HG03354 (cell line): Measurements from ENCODE around the gene METTL25.

Source experiments
- ATAC-seq: cut with Tn5 transposase; IDR thresholded peaks from one replicate; pipeline ENCODE4 v1.9.1; 2021; ENCODE audit warnings: mild to moderate bottlenecking; ENCODE audit not compliant: unreplicated experiment, poor library complexity, severe bottlenecking

The METTL25 gene

GRCh38 chr12:82456633-82457032, 98.3 kb downstream of the METTL25 start:
- ATAC-seq, result no peak

DNA sequence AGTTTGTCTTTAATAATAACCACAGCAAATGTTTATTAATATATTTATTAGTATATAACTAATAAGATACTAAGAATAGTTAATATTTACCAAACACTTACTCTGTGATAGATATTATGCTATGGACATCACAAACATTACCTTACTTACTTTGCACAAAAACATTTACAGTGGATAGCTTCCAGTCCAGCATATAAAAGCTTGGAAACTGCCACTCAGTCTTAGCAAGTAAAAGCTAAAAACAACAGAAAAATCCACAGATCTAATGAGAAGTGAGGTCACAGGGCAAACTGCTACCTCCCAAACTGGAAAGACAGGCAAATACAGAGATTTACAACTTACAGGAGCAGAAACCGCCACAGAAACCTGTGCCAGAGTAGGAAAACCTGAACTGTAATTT, 99.8 kb downstream of the METTL25 start:
- ATAC-seq, result no peak

- no peak for ATAC-seq
Measured at GRCh38 chr12:82461393-82461792, 103.1 kb downstream of the METTL25 start.

DNA sequence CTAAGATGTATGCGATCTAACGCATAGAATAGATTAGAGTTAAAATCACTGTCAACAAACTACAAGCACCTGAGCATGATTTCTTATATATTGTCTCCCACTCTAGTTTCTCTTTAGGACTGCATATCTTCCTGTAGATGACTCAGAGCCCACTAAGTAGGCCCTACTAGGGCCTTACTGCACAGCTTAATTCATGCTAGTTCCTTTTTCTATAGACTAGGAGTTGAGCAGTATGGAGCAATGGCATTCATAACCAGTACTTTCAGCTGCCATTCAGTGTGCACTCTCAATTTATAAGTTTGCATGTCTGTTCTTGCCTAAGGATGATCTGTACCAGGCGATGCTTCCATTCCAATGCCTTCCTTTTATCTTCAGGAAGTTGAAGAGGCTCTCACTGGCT, 103.5 kb downstream of the METTL25 start:
- ATAC-seq, result no peak

DNA sequence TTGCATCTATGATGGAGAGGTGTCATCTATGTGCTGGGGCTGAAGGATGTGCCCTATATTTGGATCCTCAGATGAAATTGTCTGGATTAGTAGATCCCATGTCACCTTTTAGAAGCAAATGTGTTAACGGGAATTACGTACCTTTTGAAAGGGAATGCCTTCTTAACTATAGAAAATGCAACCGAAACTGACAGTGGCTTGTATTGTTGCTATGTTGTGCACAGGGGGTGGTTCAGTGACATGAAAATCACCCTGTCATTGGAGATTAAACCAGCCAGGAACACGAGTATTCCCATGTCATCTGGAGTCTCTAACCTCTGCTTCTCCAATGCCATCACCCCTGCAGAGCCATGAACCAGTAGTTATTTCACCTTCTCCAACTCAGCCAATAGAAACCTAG, 110.2 kb downstream of the METTL25 start:
- ATAC-seq, result no peak

- ATAC-seq, result no peak
Measured at GRCh38 chr12:82470906-82471512, 112.7 kb downstream of the METTL25 start.

DNA sequence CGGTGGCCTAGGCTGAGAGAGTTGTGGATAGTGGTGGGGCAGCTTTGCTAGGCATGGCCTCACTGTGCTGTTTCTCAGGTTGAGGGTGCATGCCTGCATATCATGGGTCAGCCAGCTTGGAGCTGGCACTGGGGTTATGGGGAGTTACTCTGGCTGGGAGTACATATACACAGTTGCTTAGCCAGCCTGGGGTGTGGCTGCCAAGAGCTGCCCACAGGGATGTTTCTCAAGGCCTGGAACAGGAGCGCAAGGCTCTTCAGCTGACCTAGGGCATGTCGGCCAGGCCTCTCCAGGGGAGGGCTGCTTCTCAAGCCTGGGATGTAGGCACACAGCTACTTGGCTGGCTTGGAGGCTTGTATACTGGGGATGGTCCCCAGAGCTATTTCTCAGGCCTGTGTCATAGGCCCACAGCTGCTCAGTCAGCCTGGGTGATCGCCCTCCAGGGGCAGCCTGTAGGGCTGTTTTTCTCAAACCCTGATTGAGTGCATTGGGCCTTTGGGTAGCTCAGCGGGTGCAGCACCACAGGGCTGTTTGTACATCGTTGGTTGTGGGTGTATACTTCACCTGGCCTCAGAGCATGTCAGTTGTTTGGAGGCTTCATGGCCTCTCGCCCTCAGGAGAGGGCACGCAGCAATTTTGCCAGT, 114.9 kb downstream of the METTL25 start:
- ATAC-seq, result no peak

DNA sequence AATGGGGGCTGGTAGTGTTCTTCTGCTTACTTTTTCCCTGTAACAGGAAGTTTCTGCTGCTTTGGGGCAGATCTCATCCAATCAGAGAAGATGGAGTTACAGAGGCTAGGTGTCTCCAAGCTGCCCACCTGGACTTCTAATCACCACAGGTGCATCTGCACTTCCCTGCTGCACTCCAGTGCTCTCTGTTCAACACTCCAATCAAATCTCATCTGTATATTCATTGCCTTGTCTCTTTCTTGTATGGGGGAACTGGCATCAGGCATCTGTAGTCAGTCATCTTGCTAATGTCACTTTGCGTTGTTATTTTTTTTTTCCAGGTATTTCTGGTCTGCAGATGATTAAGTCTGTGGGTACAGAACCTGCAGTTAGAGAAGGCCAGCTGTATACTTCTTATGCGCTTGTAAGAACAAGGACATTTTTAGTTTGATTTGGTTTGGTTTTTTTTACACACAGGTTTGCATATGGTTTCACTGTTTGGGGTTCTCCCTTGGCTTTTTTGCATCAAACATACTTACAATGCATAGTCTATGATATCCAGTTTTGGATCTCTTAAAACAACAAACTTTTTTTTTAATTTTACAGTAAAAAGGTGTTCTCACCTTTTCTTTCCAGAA, 116.0 kb downstream of the METTL25 start:
- peak; percentile 78 for ATAC-seq

DNA sequence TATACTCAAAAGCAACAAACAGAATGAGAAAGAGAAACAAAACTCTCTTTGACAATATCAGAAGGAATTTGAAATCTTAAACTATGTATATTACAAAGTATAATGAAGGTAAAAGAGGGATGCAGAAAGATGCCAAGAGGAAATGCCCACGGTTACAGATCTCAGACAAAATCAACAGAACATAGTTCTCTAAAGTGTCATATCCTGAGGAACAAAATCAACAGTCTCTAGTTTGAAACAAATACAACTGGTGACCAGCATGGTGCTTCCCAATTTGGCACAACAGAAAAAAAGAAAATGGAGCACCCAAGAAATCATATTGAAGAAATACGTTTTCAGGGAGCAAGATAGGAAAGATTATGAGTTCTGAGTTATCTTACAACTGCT, 116.5 kb downstream of the METTL25 start:
- ATAC-seq, result peak; percentile 11

DNA sequence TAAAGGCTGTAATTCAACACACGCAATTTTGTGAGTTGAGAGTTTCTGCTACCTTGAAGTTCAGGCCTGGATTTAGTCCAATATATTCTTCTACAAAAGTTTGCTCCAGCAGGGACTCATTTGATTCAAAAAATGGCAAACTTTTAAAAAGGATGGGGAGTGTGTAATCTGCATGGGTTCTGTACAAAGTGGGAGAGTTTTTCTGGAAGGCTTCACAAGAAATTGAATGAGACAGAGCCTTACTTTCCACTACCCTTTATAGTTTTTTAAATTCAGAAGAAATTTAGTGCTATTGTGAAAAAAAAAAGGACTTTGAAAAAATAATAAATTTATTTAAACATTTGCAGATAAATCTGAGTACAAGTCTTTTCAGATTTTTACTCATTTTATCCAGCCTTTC, 116.9 kb downstream of the METTL25 start:
- ATAC-seq, result no peak

DNA sequence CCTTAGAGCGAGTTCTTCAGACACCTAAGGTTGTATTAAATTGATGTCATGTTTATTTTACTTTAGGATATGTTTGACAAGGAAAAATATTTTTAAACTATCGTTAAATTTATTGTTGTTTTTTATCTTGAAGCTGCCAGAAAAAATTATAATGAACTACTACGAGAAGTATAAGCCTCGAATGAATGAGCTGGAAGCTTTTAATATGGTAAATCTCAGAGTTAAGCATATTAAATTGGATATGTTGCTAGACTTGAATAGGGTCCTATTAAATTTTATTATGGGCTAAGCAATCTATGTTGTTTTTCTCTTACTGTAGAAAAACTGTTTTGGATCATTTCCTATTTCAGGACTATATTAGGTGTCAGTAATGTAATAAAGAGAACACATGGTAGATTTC, 118.2 kb downstream of the METTL25 start:
- ATAC-seq, result no peak

- no peak for ATAC-seq
Measured at GRCh38 chr12:82479511-82479910, 121.2 kb downstream of the METTL25 start.

DNA sequence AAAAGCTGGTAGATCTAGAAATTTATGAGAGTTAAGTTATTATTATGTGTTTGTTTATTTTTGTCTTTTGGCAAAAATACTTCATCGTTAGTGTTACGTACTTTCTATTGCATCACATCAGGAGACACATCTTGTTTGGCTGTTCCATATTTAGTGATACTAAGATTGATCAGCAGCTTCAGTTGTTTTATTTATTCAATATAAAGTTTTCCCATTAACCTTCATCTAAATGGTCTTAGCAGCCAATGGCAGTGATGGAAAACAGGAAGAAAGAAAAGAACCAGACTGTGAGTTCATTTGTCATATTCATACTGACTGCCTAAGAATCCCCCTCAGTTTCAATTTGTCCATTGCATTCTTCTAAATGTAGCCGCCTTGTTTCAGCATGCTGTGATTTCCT, 122.3 kb downstream of the METTL25 start:
- ATAC-seq, result no peak

DNA sequence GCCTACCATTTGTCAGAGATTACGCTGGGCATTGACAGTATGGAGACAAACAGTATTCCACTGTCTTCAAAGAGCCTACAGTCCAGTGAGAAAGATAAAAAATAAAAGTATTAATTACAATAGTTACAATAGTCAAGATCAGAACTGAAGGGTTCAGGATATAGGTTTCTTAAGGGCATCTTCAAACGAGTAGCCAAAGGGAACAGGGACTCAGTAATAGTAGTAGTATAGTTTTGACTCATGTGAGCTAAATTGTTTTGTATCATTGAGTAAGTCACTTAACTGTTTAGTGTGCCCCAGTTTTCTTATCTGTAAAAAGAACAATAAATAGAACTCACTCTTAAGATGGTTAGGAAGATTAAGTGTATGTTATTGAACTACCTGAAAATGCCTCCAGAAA, 123.6 kb downstream of the METTL25 start:
- ATAC-seq, result no peak

- no peak for ATAC-seq
Measured at GRCh38 chr12:82486524-82487235, 128.4 kb downstream of the METTL25 start.

- ATAC-seq, result no peak
Measured at GRCh38 chr12:82504409-82504808, 146.1 kb downstream of the METTL25 start.

GRCh38 chr12:82505150-82505549, 146.8 kb downstream of the METTL25 start:
- ATAC-seq, result no peak

- ATAC-seq, result no peak
Measured at GRCh38 chr12:82507686-82508085, 149.4 kb downstream of the METTL25 start.

- ATAC-seq, result no peak
Measured at GRCh38 chr12:82510386-82510785, 152.1 kb downstream of the METTL25 start.

GRCh38 chr12:82514880-82515279, 156.6 kb downstream of the METTL25 start:
- no peak for ATAC-seq

DNA sequence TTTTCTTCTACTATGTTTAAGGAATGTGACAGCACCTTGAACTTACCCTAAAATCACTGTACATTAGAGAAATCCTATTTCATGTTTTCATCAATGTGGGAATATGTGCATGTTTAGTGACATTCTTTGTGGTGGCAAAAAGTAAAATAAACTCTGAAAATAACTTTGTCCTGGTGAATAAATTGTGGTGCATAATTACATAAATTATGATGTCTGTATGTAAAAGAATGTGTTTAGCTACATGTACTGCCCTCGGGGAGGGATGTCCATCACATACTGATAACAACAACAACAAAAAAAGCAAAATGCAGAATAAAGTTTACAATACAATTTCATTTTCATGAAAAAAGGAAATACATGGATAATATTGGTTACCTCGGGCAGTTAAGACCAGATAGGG, 157.3 kb downstream of the METTL25 start:
- no peak for ATAC-seq
